Keratinocyte (primary cell): ENCODE measurements around the gene HCFC1R1.

Experiments used
- EZH2 ChIP-seq: IDR thresholded peaks from one replicate; pipeline ENCODE4 v1.6.1; 2012; ENCODE audit warnings: inconsistent platforms, mild to moderate bottlenecking, low read length, moderate library complexity
- TF ChIP-seq, protein P1 (sequence below), 3 experiments: IDR thresholded peaks in 1 of 3; conservative IDR thresholded peaks in 1 of 3; optimal IDR thresholded peaks in 1 of 3; 2 replicates in 2 of 3; 3 replicates in 1 of 3; pipeline versions ENCODE3 to v1.5.1; 2011; ENCODE audit warnings: low read length in 3 of 3, mild to moderate bottlenecking in 3 of 3, moderate library complexity in 2 of 3, control low read depth in 1 of 3, inconsistent platforms in 1 of 3; ENCODE audit not compliant: insufficient read depth in 2 of 3; ENCODE audit errors: extremely low read depth in 1 of 3

DNA sequence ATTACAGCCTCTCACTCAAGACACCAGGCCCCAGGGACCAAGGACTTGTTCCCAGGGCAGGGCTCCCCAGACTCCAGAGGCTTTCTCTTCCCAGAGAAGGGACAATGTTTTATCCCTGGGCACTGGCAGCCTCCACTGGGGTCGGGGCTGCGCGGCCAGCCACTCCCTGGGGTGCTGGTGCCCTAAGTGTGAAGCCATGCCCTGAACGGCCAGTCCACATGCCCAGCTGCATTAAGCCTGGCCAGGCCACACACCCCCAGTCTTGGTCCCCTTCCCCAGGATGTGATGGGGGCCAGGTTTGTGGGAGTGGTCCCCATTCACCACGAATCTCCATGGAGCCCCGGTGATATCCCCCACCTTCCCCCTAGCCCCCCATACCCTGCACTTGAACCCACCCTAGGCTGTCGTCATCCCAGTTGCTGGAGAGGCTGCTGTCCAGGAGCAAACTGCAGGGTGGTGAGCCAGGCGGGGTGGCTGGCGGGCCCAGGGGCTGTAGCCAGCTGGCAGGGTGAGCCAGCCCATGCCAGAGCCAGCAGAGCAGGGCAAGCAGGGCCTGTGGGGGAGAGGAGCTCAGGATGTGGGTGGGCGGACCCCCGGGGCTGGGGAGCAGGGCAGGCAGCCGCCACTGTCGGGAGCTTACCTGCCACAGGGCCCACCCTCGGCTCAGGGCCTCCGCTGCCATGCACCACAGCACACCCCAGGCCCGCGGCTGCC lies 50.0 kb downstream of the HCFC1R1 start:
- TF ChIP-seq, protein P1, sequence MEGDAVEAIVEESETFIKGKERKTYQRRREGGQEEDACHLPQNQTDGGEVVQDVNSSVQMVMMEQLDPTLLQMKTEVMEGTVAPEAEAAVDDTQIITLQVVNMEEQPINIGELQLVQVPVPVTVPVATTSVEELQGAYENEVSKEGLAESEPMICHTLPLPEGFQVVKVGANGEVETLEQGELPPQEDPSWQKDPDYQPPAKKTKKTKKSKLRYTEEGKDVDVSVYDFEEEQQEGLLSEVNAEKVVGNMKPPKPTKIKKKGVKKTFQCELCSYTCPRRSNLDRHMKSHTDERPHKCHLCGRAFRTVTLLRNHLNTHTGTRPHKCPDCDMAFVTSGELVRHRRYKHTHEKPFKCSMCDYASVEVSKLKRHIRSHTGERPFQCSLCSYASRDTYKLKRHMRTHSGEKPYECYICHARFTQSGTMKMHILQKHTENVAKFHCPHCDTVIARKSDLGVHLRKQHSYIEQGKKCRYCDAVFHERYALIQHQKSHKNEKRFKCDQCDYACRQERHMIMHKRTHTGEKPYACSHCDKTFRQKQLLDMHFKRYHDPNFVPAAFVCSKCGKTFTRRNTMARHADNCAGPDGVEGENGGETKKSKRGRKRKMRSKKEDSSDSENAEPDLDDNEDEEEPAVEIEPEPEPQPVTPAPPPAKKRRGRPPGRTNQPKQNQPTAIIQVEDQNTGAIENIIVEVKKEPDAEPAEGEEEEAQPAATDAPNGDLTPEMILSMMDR (optimal IDR thresholded peaks at IDR 0.05 in 1 of 3, IDR thresholded peaks at IDR 0.05 in 1 of 3, conservative IDR thresholded peaks at IDR 0.05 in 1 of 3; ENCODE audit: extremely low read depth in 1 of 3, insufficient read depth in 2 of 3, low read length in 3 of 3), result no peak
- TF ChIP-seq EZH2, result no peak
